22Rv1 (cell line): ENCODE data around the gene CTNNA3.

Experiments used
- H3K27ac ChIP-seq: fragments of 450-650 bp; 2 replicates; pipeline ENCODE4 v1.5.1; 2017
- ZFX ChIP-seq: fragments of 450-650 bp; IDR thresholded peaks from 2 replicates; pipeline ENCODE4 v1.6.1; 2017; ENCODE audit warnings: antibody characterized with exemption, borderline replicate concordance
- TF ChIP-seq, protein P1 (sequence below): fragments of 450-650 bp; IDR thresholded peaks from 2 replicates; pipeline ENCODE4 v1.5.1; 2017; ENCODE audit warnings: mild to moderate bottlenecking

CTNNA3 gene

GRCh38 chr10:66822801-66823200 is 873.2 kb downstream of the CTNNA3 start:
- no peak overlapping the region for H3K27ac ChIP-seq
- TF ChIP-seq, protein P1, sequence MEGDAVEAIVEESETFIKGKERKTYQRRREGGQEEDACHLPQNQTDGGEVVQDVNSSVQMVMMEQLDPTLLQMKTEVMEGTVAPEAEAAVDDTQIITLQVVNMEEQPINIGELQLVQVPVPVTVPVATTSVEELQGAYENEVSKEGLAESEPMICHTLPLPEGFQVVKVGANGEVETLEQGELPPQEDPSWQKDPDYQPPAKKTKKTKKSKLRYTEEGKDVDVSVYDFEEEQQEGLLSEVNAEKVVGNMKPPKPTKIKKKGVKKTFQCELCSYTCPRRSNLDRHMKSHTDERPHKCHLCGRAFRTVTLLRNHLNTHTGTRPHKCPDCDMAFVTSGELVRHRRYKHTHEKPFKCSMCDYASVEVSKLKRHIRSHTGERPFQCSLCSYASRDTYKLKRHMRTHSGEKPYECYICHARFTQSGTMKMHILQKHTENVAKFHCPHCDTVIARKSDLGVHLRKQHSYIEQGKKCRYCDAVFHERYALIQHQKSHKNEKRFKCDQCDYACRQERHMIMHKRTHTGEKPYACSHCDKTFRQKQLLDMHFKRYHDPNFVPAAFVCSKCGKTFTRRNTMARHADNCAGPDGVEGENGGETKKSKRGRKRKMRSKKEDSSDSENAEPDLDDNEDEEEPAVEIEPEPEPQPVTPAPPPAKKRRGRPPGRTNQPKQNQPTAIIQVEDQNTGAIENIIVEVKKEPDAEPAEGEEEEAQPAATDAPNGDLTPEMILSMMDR, result no peak
- no peak for TF ChIP-seq ZFX

- no peak overlapping the region for H3K27ac ChIP-seq
- TF ChIP-seq, protein P1, result no peak
- no peak for TF ChIP-seq ZFX
These were observed 876.3 kb downstream of the CTNNA3 start for GRCh38 chr10:66819691-66820090.

DNA sequence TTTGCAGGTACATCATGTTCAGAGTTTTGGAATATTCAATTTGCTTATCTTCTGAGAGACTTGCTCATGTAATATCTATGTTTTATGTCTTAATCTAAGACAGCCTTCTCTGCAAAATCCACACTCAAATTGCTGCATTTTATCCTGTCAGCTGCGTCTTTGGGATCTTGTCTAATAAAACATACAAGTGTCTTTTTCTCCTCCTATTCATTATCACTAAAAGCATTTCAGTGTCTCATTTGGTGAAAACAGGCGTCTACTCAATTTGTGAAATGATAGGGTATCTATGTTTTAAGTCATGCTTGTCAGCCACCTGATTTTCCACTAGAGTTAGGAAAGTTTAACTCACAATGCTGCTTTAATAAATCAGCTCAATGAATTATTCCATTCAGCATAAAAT is 882.9 kb downstream of the CTNNA3 start:
- TF ChIP-seq, protein P1, result no peak
- TF ChIP-seq ZFX, result no peak
- H3K27ac ChIP-seq, result no peak overlapping the region

DNA sequence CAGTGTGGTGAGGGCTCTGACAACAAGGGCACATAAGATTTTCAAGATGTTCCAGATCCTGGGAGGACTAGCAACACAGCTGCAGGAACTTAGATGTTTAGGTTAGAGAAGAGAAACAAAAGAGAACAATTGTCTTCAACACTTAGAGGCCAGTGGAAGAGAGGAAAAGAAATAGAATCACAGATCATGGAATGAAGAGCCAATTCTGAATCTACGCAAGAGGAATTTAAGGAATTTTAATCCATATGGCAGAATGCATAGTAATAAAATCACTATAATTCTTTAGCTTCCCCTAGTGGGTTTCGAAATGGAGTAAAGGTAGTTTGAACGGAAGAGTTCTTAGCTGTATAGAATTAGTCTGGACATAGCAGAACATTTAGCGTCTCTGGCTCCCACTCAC is 884.8 kb downstream of the CTNNA3 start:
- TF ChIP-seq, protein P1, result no peak
- no peak for TF ChIP-seq ZFX
- H3K27ac ChIP-seq, result no peak overlapping the region

GRCh38 chr10:66809402-66809801 is 886.6 kb downstream of the CTNNA3 start:
- TF ChIP-seq, protein P1, result no peak
- TF ChIP-seq ZFX, result no peak
- H3K27ac ChIP-seq, result no peak overlapping the region

- no peak overlapping the region for H3K27ac ChIP-seq
- TF ChIP-seq, protein P1, result no peak
These were observed 890.4 kb downstream of the CTNNA3 start for GRCh38 chr10:66805612-66806011.

DNA sequence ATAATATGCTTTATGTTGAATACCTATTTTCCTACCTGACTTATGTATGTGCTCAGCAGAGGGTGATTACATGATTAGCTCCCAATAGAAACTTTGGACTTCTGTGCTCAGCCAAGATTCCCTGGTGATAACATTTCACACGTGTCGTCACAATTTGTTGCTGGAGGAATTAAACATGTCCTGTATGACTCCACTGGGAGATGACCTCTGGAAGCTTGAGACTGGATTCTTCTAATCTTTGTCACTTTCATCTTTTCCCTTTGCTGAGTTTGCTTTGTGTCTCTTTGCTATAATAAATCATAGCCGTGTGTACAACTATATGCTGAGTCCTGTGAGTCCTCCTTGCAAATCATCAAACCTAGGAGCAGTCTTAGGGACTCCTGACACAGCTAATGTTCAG is 891.0 kb downstream of the CTNNA3 start:
- no peak overlapping the region for H3K27ac ChIP-seq
- TF ChIP-seq ZFX, result no peak
- TF ChIP-seq, protein P1, result no peak
